HUES48 (cell line): ENCODE results near the gene NUFIP2.

Experiments used
- H3K27ac ChIP-seq: one replicate; pipeline ENCODE4 v1.7.0; 2013; ENCODE audit warnings: low read depth, low read length, inconsistent platforms
- H3K27me3 ChIP-seq: 2 replicates; pipeline ENCODE4 v1.6.1; 2013; ENCODE audit warnings: mild to moderate bottlenecking, low read length; ENCODE audit not compliant: control insufficient read depth, insufficient read depth
- H3K36me3 ChIP-seq: 2 replicates; pipeline ENCODE4 v1.6.1; 2013; ENCODE audit warnings: low read length; ENCODE audit not compliant: control insufficient read depth, insufficient read depth
- H3K4me1 ChIP-seq: 2 replicates; pipeline ENCODE4 v1.6.1; 2013; ENCODE audit warnings: mild to moderate bottlenecking, low read length; ENCODE audit not compliant: control insufficient read depth, insufficient read depth
- H3K4me3 ChIP-seq: 2 replicates; pipeline ENCODE4 v1.5.1; 2013; ENCODE audit warnings: mild to moderate bottlenecking, low read depth, low read length
- H3K9ac ChIP-seq: 2 replicates; pipeline ENCODE4 v1.6.1; 2013; ENCODE audit warnings: mild to moderate bottlenecking, low read depth, low read length, moderate library complexity
- H3K9me3 ChIP-seq: 2 replicates; pipeline ENCODE4 v1.6.1; 2013; ENCODE audit warnings: low read length; ENCODE audit not compliant: control insufficient read depth, insufficient read depth

Gene NUFIP2

DNA sequence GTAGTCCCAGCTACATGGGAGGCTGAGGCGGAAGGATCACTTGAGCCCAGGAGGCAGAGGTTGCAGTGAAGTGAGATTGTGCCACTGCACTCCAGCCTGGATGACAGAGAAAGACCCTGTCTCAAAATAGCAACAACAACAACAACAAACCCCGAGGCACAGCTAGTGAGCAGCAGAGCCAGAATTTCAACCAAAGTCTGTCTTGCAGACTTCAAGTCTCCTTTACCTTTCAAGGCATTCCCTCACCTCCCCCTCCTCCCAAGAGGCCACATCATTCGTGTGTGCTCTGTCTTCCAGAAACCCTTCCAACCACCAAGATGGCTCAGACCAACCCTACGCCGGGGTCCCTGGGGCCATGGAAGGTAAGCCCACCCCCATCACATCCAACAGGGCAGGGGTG lies 45.1 kb downstream of the NUFIP2 start:
- Histone ChIP-seq H3K27ac (no peak overlapping the region), H3K27me3 (no peaks in the 10 kb centered on the region), H3K4me1 (no peaks in the 10 kb centered on the region), H3K4me3 (no peak overlapping the region), H3K9me3 (no peaks in the 10 kb centered on the region), H3K36me3 (no peaks in the 10 kb centered on the region), H3K9ac (no peak overlapping the region)

DNA sequence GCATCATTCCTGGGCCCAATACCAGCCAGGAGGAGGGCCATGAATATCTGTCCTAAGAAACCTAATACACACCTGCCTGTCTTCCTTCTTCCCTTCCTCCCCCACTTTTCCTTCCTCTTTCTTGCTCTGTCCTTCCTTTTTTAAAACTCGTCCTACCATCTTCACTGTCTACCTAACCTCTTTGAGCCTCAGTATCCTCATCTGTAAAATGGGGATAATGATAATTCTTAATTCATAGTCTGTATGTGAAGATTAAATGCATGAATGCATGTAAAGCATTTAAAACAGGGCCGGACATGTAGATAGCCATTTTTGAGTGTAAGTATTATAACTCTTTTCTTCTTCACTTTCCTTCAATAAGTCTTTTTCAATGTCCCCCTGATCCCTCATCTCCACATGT lies 46.7 kb downstream of the NUFIP2 start:
- H3K4me1 ChIP-seq, result no peaks in the 10 kb centered on the region
- H3K27me3 ChIP-seq, result no peaks in the 10 kb centered on the region
- no peaks in the 10 kb centered on the region for H3K36me3 ChIP-seq
- no peak overlapping the region for H3K4me3 ChIP-seq
- H3K27ac ChIP-seq, result no peak overlapping the region
- no peak overlapping the region for H3K9ac ChIP-seq
- H3K9me3 ChIP-seq, result no peaks in the 10 kb centered on the region

- Histone ChIP-seq H3K36me3 (no peaks in the 10 kb centered on the region), H3K9ac (no peak within 1 kb of the TSS), H3K4me1 (peaks cover under 1% of the 10 kb centered on the region; the same call in 1 of the 2 replicates), H3K9me3 (no peaks in the 10 kb centered on the region), H3K27me3 (no peaks in the 10 kb centered on the region), H3K4me3 (no peak within 1 kb of the TSS), H3K27ac (no peak within 1 kb of the TSS)
Measured at GRCh38 chr17:29246628-29247027, 47.3 kb downstream of the NUFIP2 start, which contains the start of gene CRYBA1. Gene CRYBA1 (plus strand): TSS chr17:29246859. CDS start chr17:29246864, 5 bp downstream.

DNA sequence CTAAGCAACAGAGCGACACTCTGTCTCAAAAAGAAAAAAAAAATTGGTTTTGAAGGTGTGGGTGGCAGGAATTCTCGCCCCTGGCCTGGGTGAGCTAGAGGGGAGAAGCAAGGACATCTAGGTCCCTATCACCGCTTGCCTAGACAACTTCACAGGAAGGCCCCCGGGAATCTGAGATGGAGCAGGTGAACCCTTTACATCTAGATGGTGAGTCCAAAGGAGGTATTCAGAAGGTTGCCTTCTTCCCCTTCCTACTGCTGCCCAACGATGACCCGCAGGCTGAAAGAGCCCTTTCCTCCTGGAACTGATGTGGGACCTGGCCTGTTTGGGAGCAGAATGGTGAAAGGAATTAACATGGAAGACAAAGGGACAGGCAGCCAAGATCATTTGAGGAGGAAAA lies 48.5 kb downstream of the NUFIP2 start:
- H3K36me3 ChIP-seq, result no peaks in the 10 kb centered on the region
- no peak overlapping the region for H3K9ac ChIP-seq
- no peak overlapping the region for H3K27ac ChIP-seq
- H3K9me3 ChIP-seq, result no peaks in the 10 kb centered on the region
- H3K27me3 ChIP-seq, result no peaks in the 10 kb centered on the region
- H3K4me1 ChIP-seq, result peaks cover 13% of the 10 kb centered on the region
- no peak overlapping the region for H3K4me3 ChIP-seq

DNA sequence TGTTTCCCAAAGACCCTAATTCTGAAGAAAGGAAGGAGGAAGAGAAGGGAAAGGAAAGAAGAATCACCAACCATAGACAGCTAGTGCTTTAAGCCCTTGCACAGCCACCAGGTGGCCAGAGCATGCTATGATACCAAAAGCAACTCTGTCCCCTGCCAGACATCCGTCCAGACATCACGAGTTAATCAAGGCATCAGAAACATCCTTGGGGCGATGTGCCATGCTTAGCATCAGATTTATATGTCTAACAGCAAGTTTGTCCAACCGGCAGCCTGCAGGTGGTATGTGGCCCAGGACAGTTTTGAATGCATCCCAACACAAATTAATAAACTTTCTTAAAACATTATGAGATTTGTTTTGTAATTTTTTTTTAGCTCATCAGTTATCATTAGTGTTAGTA lies 50.2 kb downstream of the NUFIP2 start:
- Histone ChIP-seq H3K9ac (no peak overlapping the region), H3K27me3 (no peaks in the 10 kb centered on the region), H3K27ac (no peak overlapping the region), H3K4me1 (peaks cover 17% of the 10 kb centered on the region), H3K9me3 (no peaks in the 10 kb centered on the region), H3K36me3 (no peaks in the 10 kb centered on the region), H3K4me3 (no peak overlapping the region)

- H3K4me1 ChIP-seq, result peaks cover 17% of the 10 kb centered on the region
- H3K4me3 ChIP-seq, result no peak overlapping the region
- H3K9ac ChIP-seq, result no peak overlapping the region
- no peak overlapping the region for H3K27ac ChIP-seq
- H3K27me3 ChIP-seq, result no peaks in the 10 kb centered on the region
- no peaks in the 10 kb centered on the region for H3K9me3 ChIP-seq
- H3K36me3 ChIP-seq, result no peaks in the 10 kb centered on the region
Measured at GRCh38 chr17:29242790-29243189, 51.2 kb downstream of the NUFIP2 start.

- H3K4me3 ChIP-seq, result no peak overlapping the region
- H3K9ac ChIP-seq, result no peak overlapping the region
- peak overlapping the region; percentile 100 for H3K27ac ChIP-seq
Measured at GRCh38 chr17:29242051-29242450, 51.9 kb downstream of the NUFIP2 start.

GRCh38 chr17:29240968-29241963 lies 52.7 kb downstream of the NUFIP2 start:
- Histone ChIP-seq H3K27me3 (no peaks in the 10 kb centered on the region), H3K36me3 (no peaks in the 10 kb centered on the region), H3K9ac (peak overlapping the region; percentile 57), H3K9me3 (no peaks in the 10 kb centered on the region), H3K4me1 (peaks cover 17% of the 10 kb centered on the region), H3K27ac (peak overlapping the region; percentile 100), H3K4me3 (peak overlapping the region; percentile 23; the same call in 1 of the 2 replicates)

More at GRCh38 chr17:29242051-29242450, 51.9 kb downstream of the NUFIP2 start:
- H3K4me1 ChIP-seq, result peaks cover 17% of the 10 kb centered on the region
- no peaks in the 10 kb centered on the region for H3K27me3 ChIP-seq
- H3K9me3 ChIP-seq, result no peaks in the 10 kb centered on the region
- no peaks in the 10 kb centered on the region for H3K36me3 ChIP-seq

GRCh38 chr17:29240477-29240876 lies 53.5 kb downstream of the NUFIP2 start:
- Histone ChIP-seq H3K9me3 (no peaks in the 10 kb centered on the region), H3K36me3 (no peaks in the 10 kb centered on the region), H3K4me3 (peak overlapping the region; percentile 23; the same call in 1 of the 2 replicates), H3K27ac (peak overlapping the region; percentile 100), H3K4me1 (peaks cover 17% of the 10 kb centered on the region), H3K9ac (peak overlapping the region; percentile 57; the same call in 1 of the 2 replicates), H3K27me3 (no peaks in the 10 kb centered on the region)

DNA sequence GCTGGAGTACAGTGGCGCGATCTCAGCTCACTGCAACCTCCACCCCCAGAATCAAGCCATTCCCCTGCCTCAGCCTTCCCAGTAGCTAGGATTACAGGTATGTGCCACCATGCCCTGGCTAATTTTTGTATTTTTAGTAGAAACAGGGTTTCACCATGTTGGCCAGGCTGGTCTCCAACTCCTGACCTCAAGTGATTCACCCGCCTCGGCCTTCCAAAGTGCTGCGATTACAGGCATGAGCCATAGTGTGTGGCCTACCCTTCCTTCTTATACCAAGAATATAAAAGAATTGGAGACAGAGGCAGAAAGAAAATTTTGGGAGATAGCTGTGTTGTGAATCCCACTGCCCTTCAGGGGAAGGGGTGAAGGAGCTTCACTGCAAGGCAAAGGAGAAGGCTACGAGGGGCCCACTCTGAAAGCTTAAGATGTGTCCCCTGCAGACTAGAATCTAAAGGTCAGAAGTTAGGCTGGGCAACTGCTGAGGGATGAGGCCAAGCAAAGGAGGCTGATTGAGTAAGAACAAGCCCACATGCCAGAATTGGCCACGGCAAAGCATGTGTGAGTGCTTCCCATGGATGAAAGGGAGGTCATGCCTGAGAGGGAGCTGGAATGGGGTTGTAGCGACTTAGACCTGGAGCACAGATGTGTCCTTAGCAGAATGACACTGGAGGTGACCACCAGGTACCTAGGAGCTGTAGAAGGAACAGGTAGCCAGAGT lies 55.7 kb downstream of the NUFIP2 start:
- Histone ChIP-seq H3K9ac (no peak overlapping the region), H3K4me1 (peaks cover 17% of the 10 kb centered on the region), H3K9me3 (no peaks in the 10 kb centered on the region), H3K4me3 (no peak overlapping the region), H3K27ac (no peak overlapping the region), H3K36me3 (no peaks in the 10 kb centered on the region), H3K27me3 (no peaks in the 10 kb centered on the region)
